ENCODE data around the gene AKAP11.

- TF ChIP-seq POLR2A (IDR thresholded peaks at IDR 0.05) (no peak), CTCF (IDR thresholded peaks at IDR 0.05) (no peak), POLR2AphosphoS5 (IDR thresholded peaks at IDR 0.05) (no peak)
Measured at GRCh38 chr13:42324704-42325103, 52.8 kb downstream of the AKAP11 start.

Measured in breast epithelium (tissue), 3 donors.